Neural cell (in vitro differentiated cells): ENCODE results near the gene PPM1L. TPM values are rescaled to one million over a fixed set of nuclear protein-coding genes. Genes with fewer than 3 reads are reported as not detected.

Experiments used
- H2AFZ ChIP-seq: fragments of 200-600, 300-800 bp; sonication (generic), shearing (Covaris generic); 2 replicates; pipeline ENCODE4 v1.6.0; 2014; ENCODE audit warnings: low read depth, mild to moderate bottlenecking, antibody characterized with exemption, low read length, moderate library complexity
- H3F3A ChIP-seq: fragments of 200-600 bp; shearing (Covaris generic); 2 replicates; pipeline ENCODE4 v1.6.1; 2016; ENCODE audit warnings: mild to moderate bottlenecking, moderate library complexity, mixed read lengths, antibody characterized with exemption, low read length; ENCODE audit not compliant: insufficient read depth, poor library complexity, severe bottlenecking
- H3K27ac ChIP-seq: fragments of 200-600, 300-800 bp; sonication (generic), shearing (Covaris generic); 2 replicates; pipeline ENCODE4 v1.5.1; 2014; ENCODE audit warnings: mild to moderate bottlenecking, low read length, moderate library complexity
- H3K27me3 ChIP-seq: fragments of 300-800, 200-600 bp; sonication (generic), shearing (Covaris generic); 2 replicates; pipeline ENCODE4 v1.6.0; 2014; ENCODE audit warnings: mild to moderate bottlenecking, low read depth, low read length, moderate library complexity; ENCODE audit not compliant: insufficient read depth
- H3K36me3 ChIP-seq: fragments of 300-800, 200-600 bp; sonication (generic), shearing (Covaris generic); 2 replicates; pipeline ENCODE4 v1.5.1; 2014; ENCODE audit warnings: mild to moderate bottlenecking, antibody characterized with exemption, low read length, moderate library complexity; ENCODE audit not compliant: insufficient read depth
- H3K4me2 ChIP-seq: fragments of 300-800, 200-600 bp; sonication (generic), shearing (Covaris generic); 2 replicates; pipeline ENCODE4 v1.6.0; 2014; ENCODE audit warnings: mild to moderate bottlenecking, low read length
- H3K4me3 ChIP-seq: fragments of 300-800, 200-600 bp; sonication (generic), shearing (Covaris generic); 2 replicates; pipeline ENCODE4 v1.5.1; 2014; ENCODE audit warnings: mild to moderate bottlenecking, low read length, moderate library complexity
- H3K79me2 ChIP-seq: fragments of 200-600 bp; shearing (Covaris generic); replicated peaks from 2 replicates; pipeline ENCODE4 v1.6.0; 2014; ENCODE audit warnings: mild to moderate bottlenecking, low read length, moderate library complexity; ENCODE audit not compliant: insufficient read depth
- H3K9ac ChIP-seq: fragments of 300-800, 200-600 bp; sonication (generic), shearing (Covaris generic); 2 replicates; pipeline ENCODE4 v1.6.1; 2016; ENCODE audit warnings: mild to moderate bottlenecking, low read length, mixed read lengths
- H3K9me2 ChIP-seq: fragments of 200-600 bp; shearing (Covaris generic); 2 replicates; pipeline ENCODE4 v1.6.1; 2016; ENCODE audit warnings: mild to moderate bottlenecking, low read length, mixed read lengths; ENCODE audit not compliant: insufficient read depth
- H3K9me3 ChIP-seq: fragments of 200-600, 300-800 bp; sonication (generic), shearing (Covaris generic); 2 replicates; pipeline ENCODE4 v1.6.1; 2016; ENCODE audit warnings: mild to moderate bottlenecking, mixed run types, low read length, moderate library complexity, mixed read lengths
- H4K20me1 ChIP-seq: fragments of 200-600 bp; shearing (Covaris generic); 2 replicates; pipeline ENCODE4 v1.6.1; 2016; ENCODE audit warnings: mild to moderate bottlenecking, mixed run types; ENCODE audit not compliant: insufficient read depth
- EP300 ChIP-seq: fragments of 450-650 bp; conservative IDR thresholded peaks from 2 replicates; pipeline ENCODE4 v1.6.1; 2014; ENCODE audit warnings: antibody characterized with exemption, mild to moderate bottlenecking, moderate library complexity; ENCODE audit not compliant: poor library complexity, severe bottlenecking
- EZH2 ChIP-seq: fragments of 200-600, 300-800 bp; shearing (Covaris generic), sonication (generic); IDR thresholded peaks from 2 replicates; pipeline ENCODE4 v1.6.1; 2014; ENCODE audit warnings: antibody characterized with exemption, low read length, borderline replicate concordance, mild to moderate bottlenecking; ENCODE audit not compliant: insufficient read depth, poor library complexity, severe bottlenecking
- MXI1 ChIP-seq: fragments of 450-650 bp; conservative IDR thresholded peaks from 2 replicates; pipeline ENCODE4 v1.6.1; 2014; ENCODE audit warnings: antibody characterized with exemption, mild to moderate bottlenecking; ENCODE audit not compliant: poor library complexity, severe bottlenecking
- POLR2AphosphoS5 ChIP-seq: IDR thresholded peaks from 2 replicates; pipeline ENCODE4 v1.6.1; 2012
- SMC3 ChIP-seq: fragments of 450-650 bp; conservative IDR thresholded peaks from 2 replicates; pipeline ENCODE4 v1.6.1; 2014; ENCODE audit warnings: antibody characterized with exemption, mild to moderate bottlenecking, moderate library complexity; ENCODE audit not compliant: poor library complexity
- TAF1 ChIP-seq: IDR thresholded peaks from 2 replicates; pipeline ENCODE4 v1.6.1; 2012; ENCODE audit warnings: low read depth
- polyA plus RNA-seq: library from polyadenylated mRNA; depleted of rRNA; stranded (reverse); fragments of >200 nt; gene quantifications from 2 replicates; pipeline ENCODE4 v1.2.3, GENCODE V29; 2014
- TF ChIP-seq, protein P1 (sequence below): fragments of 450-650 bp; IDR thresholded peaks from 2 replicates; pipeline ENCODE4 v1.5.1; 2014; ENCODE audit warnings: antibody characterized with exemption, mild to moderate bottlenecking, moderate library complexity; ENCODE audit not compliant: poor library complexity, severe bottlenecking
- TF ChIP-seq, protein P2 (sequence below): IDR thresholded peaks from 2 replicates; pipeline ENCODE4 v1.6.1; 2012; ENCODE audit warnings: borderline replicate concordance

The PPM1L gene
- polyA plus RNA-seq, 1 donor from 2014 or later = 24.9 TPM

DNA sequence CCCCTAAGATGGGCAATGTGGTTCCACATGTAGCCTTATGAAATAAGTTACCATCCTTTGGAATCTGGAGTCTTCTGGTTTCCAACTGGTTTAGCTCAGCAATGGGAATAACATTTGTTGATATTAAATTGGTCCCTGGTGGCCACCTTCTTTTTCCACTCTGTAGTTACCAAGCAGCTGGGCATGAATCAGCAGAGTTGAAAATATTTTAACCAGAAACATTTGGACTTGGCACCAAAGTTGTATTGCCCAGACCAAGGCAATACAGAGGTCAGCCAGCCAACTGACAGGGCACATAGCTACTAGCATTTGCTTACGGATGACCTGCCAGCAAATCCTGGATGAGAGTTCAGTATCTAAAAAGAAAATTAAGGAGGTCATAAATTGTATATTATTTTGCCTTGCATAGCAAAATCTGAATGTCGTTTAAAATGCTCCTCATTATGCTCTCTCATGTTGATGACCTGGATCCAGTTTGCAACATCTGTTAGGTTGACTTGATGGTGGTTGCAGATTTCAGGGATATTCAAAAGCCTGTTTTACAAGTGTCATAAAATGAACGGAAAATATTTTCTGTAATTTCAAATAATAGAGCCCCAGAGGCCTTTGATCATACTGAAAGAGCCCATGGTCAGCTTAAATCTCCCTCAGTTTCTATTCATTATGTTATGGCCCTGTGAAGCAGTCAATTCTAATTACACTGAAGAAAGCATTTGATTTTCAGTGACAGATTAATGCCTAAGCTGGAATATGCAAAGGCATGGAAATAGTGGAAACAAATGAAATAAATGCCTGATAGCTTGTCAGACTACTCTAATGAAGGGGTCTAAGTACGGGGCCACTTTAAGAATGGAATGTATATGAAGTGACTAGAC lies 54.6 kb downstream of the PPM1L start:
- no peaks in the 10 kb centered on the region for H3K36me3 ChIP-seq
- no peak overlapping the region for H2AFZ ChIP-seq
- H3K9me2 ChIP-seq = no peaks in the 10 kb centered on the region
- H3K4me2 ChIP-seq = no peak overlapping the region
- H3K27ac ChIP-seq = peak overlapping the region; percentile 3
- TF ChIP-seq, protein P1, sequence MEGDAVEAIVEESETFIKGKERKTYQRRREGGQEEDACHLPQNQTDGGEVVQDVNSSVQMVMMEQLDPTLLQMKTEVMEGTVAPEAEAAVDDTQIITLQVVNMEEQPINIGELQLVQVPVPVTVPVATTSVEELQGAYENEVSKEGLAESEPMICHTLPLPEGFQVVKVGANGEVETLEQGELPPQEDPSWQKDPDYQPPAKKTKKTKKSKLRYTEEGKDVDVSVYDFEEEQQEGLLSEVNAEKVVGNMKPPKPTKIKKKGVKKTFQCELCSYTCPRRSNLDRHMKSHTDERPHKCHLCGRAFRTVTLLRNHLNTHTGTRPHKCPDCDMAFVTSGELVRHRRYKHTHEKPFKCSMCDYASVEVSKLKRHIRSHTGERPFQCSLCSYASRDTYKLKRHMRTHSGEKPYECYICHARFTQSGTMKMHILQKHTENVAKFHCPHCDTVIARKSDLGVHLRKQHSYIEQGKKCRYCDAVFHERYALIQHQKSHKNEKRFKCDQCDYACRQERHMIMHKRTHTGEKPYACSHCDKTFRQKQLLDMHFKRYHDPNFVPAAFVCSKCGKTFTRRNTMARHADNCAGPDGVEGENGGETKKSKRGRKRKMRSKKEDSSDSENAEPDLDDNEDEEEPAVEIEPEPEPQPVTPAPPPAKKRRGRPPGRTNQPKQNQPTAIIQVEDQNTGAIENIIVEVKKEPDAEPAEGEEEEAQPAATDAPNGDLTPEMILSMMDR = no peak
- no peak for TF ChIP-seq SMC3
- no peak for TF ChIP-seq POLR2AphosphoS5
- TF ChIP-seq, protein P2, sequence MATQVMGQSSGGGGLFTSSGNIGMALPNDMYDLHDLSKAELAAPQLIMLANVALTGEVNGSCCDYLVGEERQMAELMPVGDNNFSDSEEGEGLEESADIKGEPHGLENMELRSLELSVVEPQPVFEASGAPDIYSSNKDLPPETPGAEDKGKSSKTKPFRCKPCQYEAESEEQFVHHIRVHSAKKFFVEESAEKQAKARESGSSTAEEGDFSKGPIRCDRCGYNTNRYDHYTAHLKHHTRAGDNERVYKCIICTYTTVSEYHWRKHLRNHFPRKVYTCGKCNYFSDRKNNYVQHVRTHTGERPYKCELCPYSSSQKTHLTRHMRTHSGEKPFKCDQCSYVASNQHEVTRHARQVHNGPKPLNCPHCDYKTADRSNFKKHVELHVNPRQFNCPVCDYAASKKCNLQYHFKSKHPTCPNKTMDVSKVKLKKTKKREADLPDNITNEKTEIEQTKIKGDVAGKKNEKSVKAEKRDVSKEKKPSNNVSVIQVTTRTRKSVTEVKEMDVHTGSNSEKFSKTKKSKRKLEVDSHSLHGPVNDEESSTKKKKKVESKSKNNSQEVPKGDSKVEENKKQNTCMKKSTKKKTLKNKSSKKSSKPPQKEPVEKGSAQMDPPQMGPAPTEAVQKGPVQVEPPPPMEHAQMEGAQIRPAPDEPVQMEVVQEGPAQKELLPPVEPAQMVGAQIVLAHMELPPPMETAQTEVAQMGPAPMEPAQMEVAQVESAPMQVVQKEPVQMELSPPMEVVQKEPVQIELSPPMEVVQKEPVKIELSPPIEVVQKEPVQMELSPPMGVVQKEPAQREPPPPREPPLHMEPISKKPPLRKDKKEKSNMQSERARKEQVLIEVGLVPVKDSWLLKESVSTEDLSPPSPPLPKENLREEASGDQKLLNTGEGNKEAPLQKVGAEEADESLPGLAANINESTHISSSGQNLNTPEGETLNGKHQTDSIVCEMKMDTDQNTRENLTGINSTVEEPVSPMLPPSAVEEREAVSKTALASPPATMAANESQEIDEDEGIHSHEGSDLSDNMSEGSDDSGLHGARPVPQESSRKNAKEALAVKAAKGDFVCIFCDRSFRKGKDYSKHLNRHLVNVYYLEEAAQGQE = no peak
- no peak for TF ChIP-seq EP300
- TF ChIP-seq TAF1 = no peak
- no peak for TF ChIP-seq MXI1
- TF ChIP-seq EZH2 = no peak
- H3K9me3 ChIP-seq = no peaks in the 10 kb centered on the region
- H4K20me1 ChIP-seq = no peaks in the 10 kb centered on the region
- peak overlapping the region; percentile 11 for H3K4me3 ChIP-seq
- no peaks in the 10 kb centered on the region for H3F3A ChIP-seq
- no peak overlapping the region for H3K9ac ChIP-seq
- H3K79me2 ChIP-seq = peaks cover 5% of the 10 kb centered on the region
- no peaks in the 10 kb centered on the region for H3K27me3 ChIP-seq

DNA sequence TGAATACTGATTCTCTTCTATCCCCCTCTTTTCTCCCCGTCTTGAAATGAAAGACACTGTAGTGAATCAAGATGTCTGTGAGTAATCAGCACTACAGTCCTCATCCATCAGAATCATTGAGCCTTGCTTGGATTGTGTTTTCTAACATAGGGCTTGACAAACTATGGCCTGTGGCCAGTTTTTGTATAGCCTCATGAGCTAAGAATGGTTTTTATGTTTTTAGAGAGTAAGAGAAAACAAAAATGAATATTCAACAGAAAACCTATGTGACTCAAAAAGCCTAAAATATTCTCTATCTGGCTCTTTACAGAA lies 55.2 kb downstream of the PPM1L start:
- Histone ChIP-seq H3F3A (no peaks in the 10 kb centered on the region), H3K4me3 (peak overlapping the region; percentile 11), H3K27me3 (no peaks in the 10 kb centered on the region), H3K79me2 (no peaks in the 10 kb centered on the region), H4K20me1 (no peaks in the 10 kb centered on the region), H3K9me2 (no peaks in the 10 kb centered on the region), H3K36me3 (no peaks in the 10 kb centered on the region), H3K9me3 (no peaks in the 10 kb centered on the region), H3K9ac (no peak overlapping the region), H3K4me2 (no peak overlapping the region), H2AFZ (no peak overlapping the region), H3K27ac (peak overlapping the region; percentile 3)
- TF ChIP-seq SMC3 = no peak
